Type B pancreatic cell (in vitro differentiated cells): ENCODE data around the gene KIF16B. TPM values are rescaled to one million over a fixed set of nuclear protein-coding genes. Genes with fewer than 3 reads are reported as not detected.

Experiments
- DNase-seq: peaks from one replicate; pipeline ENCODE4 v3.0.0; 2021; ENCODE audit warnings: mixed read lengths; ENCODE audit not compliant: unreplicated experiment; ENCODE audit errors: extremely low spot score
- H3K27ac Mint-ChIP-seq: 2 replicates; pipeline ENCODE4 v1.8.0; 2021; ENCODE audit warnings: mild to moderate bottlenecking, mixed read lengths
- H3K27me3 Mint-ChIP-seq: 2 replicates; pipeline ENCODE4 v1.8.0; 2021; ENCODE audit warnings: mixed read lengths
- H3K36me3 Mint-ChIP-seq: 2 replicates; pipeline ENCODE4 v1.8.0; 2021; ENCODE audit warnings: mixed read lengths
- H3K4me1 Mint-ChIP-seq: one replicate; pipeline ENCODE4 v1.8.0; 2021; ENCODE audit warnings: mixed read lengths; ENCODE audit not compliant: unreplicated experiment
- H3K4me3 Mint-ChIP-seq: 2 replicates; pipeline ENCODE4 v1.8.0; 2021; ENCODE audit warnings: mild to moderate bottlenecking, mixed read lengths
- H3K9me3 Mint-ChIP-seq: 2 replicates; pipeline ENCODE4 v1.8.0; 2021; ENCODE audit warnings: mixed read lengths
- CTCF ChIP-seq: fragments of 200-600 bp; sonication (generic); conservative IDR thresholded peaks from 2 replicates; pipeline ENCODE4 v1.5.0; 2021; ENCODE audit warnings: antibody characterized with exemption, mild to moderate bottlenecking
- total RNA-seq: library from RNA; stranded (reverse); gene quantifications from 2 replicates; pipeline ENCODE4 v1.2.1, GENCODE V29; 2021; ENCODE audit warnings: low replicate concordance

The KIF16B gene
- total RNA-seq, 1 donor from 2014 or later, result 10.3 TPM

- Mint-ChIP-seq H3K27ac (peak overlapping the region; percentile 20), H3K27me3 (no peaks in the 10 kb centered on the region), H3K36me3 (peaks cover 30% of the 10 kb centered on the region), H3K9me3 (peaks cover 10% of the 10 kb centered on the region), H3K4me1 (peaks cover 5% of the 10 kb centered on the region), H3K4me3 (no peak overlapping the region)
- DNase-seq, result no peak
- no peak for TF ChIP-seq CTCF
These were observed 165.8 kb downstream of the KIF16B start for GRCh38 chr20:16407251-16408067.

DNA sequence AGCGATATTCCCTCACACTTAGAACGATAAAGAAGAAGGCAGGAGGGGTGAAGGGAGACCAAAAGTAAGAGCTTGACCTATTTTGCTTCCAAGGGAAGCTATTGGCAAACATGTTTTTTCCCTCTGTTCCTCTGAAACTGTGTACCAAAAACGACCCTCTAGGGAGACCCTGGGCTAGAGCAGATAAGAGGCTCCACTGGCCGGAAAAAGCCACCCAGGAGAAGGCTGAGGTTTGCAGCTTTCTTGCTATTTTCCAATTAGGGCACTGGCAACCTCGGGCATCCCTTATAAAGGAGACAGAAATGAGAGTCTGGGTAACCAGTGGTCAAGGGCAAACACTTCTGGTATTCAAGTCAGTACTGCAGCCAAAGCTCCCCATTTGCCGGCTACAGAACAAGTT, 168.0 kb downstream of the KIF16B start:
- peaks cover 30% of the 10 kb centered on the region for H3K36me3 Mint-ChIP-seq
- H3K27ac Mint-ChIP-seq, result no peak overlapping the region
- H3K4me3 Mint-ChIP-seq, result no peak overlapping the region
- H3K27me3 Mint-ChIP-seq, result no peaks in the 10 kb centered on the region
- peaks cover 4% of the 10 kb centered on the region for H3K9me3 Mint-ChIP-seq
- H3K4me1 Mint-ChIP-seq, result peaks cover 5% of the 10 kb centered on the region
- no peak for TF ChIP-seq CTCF
- DNase-seq, result no peak

DNA sequence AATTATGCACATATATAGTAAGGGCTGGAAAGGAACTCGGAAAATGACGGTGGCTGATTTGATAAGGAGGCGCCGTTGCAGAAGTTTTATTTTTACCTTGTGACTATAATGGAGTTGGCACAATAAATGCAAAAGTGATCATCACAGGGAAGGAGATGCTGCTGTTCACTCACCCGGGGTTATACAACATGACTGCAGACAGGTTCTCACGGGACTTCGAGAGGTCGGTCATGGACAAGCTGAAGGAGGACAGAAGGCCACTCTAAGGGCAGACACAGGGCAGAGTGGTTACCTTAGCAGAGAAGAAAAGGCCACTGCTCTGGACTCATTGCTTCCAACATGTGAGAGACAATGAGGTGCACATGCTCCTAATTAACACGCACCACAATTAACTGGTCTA, 168.6 kb downstream of the KIF16B start:
- no peak for DNase-seq
- no peak overlapping the region for H3K4me3 Mint-ChIP-seq
- no peaks in the 10 kb centered on the region for H3K27me3 Mint-ChIP-seq
- H3K9me3 Mint-ChIP-seq, result peaks cover 4% of the 10 kb centered on the region
- no peak overlapping the region for H3K27ac Mint-ChIP-seq
- peaks cover 33% of the 10 kb centered on the region for H3K36me3 Mint-ChIP-seq
- H3K4me1 Mint-ChIP-seq, result peaks cover 5% of the 10 kb centered on the region
- no peak for TF ChIP-seq CTCF

DNA sequence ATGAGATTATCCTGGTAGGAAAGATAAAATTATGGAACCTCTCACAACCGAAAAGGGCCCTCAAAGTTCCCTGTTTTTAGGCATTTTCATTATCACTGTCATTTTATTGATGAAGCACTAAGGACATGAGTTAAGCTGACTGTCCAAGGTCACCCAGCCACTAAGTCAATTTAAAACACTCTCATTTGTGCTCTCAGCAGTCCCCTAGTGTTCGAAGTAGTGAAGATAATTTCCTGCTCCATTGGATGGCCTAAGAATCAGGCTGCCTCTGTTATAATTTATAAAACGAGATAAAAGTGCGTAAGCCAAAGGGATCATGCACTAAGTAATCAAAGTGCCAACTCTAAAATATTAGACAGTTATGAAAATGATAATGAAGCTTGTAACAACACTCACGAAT, 169.1 kb downstream of the KIF16B start:
- Mint-ChIP-seq H3K9me3 (no peaks in the 10 kb centered on the region), H3K27ac (no peak overlapping the region), H3K4me3 (no peak overlapping the region), H3K27me3 (no peaks in the 10 kb centered on the region), H3K36me3 (peaks cover 28% of the 10 kb centered on the region), H3K4me1 (peaks cover 5% of the 10 kb centered on the region)
- TF ChIP-seq CTCF, result no peak
- DNase-seq, result no peak

GRCh38 chr20:16400234-16400633, 173.0 kb downstream of the KIF16B start:
- H3K27me3 Mint-ChIP-seq, result no peaks in the 10 kb centered on the region
- H3K36me3 Mint-ChIP-seq, result peaks cover 12% of the 10 kb centered on the region
- no peaks in the 10 kb centered on the region for H3K9me3 Mint-ChIP-seq
- TF ChIP-seq CTCF, result no peak
- H3K27ac Mint-ChIP-seq, result no peak overlapping the region
- H3K4me3 Mint-ChIP-seq, result no peak overlapping the region
- DNase-seq, result no peak
- H3K4me1 Mint-ChIP-seq, result no peaks in the 10 kb centered on the region
